Activated CD4-positive, alpha-beta T cell treated with anti-CD3 and anti-CD28 coated beads for 36 hours (primary cell): ENCODE results near the gene REXO1. TPM values are rescaled to one million over a fixed set of nuclear protein-coding genes. Genes with fewer than 3 reads are reported as not detected.
A peak's percentile ranks its signal among the peaks of the same experiment; 100 is the strongest.

ENCODE experiments used
- ATAC-seq: fragments of 200-7000 bp; cut with Tn5 transposase; one replicate; pipeline ENCODE4 v1.10.0; 2021; ENCODE audit warnings: mild to moderate bottlenecking, moderate library complexity
- CTCF ChIA-PET: fragments of 350-600 bp; sonication (Branson Sonifier 250); formaldehyde crosslinking; loops from one replicate; lab custom pipeline; 2021; ENCODE audit warnings: antibody characterized with exemption; lab: Charles Lee
- POLR2A ChIA-PET: fragments of 350-600 bp; sonication (Branson Sonifier 250); formaldehyde crosslinking; loops from one replicate; lab custom pipeline; 2021; ENCODE audit warnings: antibody characterized with exemption, inconsistent platforms; lab: Charles Lee
- DNase-seq: peaks from one replicate; pipeline ENCODE4 v3.0.0-alpha.2; 2020
- H3K27ac Mint-ChIP-seq: one replicate; pipeline ENCODE4 v1.8.0; 2021; ENCODE audit warnings: mixed read lengths
- H3K27me3 Mint-ChIP-seq: one replicate; pipeline ENCODE4 v1.8.0; 2021; ENCODE audit warnings: mixed read lengths
- H3K36me3 Mint-ChIP-seq: one replicate; pipeline ENCODE4 v1.8.0; 2021; ENCODE audit warnings: low read depth, mixed read lengths
- H3K4me1 Mint-ChIP-seq: one replicate; pipeline ENCODE4 v1.8.0; 2021; ENCODE audit warnings: mixed read lengths
- H3K4me3 Mint-ChIP-seq: one replicate; pipeline ENCODE4 v1.8.0; 2021; ENCODE audit warnings: mild to moderate bottlenecking, moderate library complexity, mixed read lengths
- H3K9me3 Mint-ChIP-seq: one replicate; pipeline ENCODE4 v1.8.0; 2021; ENCODE audit warnings: low read depth, mixed read lengths
- intact Hi-C, 2 experiments: fragments of 100-400 bp; cut with DNase I in 1 of 2; cut with micrococcal nuclease in 1 of 2; formaldehyde crosslinking; loops; one replicate each; pipeline versions ENCODE4 v1.14.2 to v1.15.1; 2022 to 2024; cut with DNase I, micrococcal nuclease
- total RNA-seq, 2 experiments: library from RNA; stranded (reverse); gene quantifications; one replicate each; pipeline ENCODE4 v1.2.3, GENCODE V29; 2021

The REXO1 gene
- total RNA-seq, 2 experiments from 2014 or later: 39.3 to 49.8 TPM

DNA sequence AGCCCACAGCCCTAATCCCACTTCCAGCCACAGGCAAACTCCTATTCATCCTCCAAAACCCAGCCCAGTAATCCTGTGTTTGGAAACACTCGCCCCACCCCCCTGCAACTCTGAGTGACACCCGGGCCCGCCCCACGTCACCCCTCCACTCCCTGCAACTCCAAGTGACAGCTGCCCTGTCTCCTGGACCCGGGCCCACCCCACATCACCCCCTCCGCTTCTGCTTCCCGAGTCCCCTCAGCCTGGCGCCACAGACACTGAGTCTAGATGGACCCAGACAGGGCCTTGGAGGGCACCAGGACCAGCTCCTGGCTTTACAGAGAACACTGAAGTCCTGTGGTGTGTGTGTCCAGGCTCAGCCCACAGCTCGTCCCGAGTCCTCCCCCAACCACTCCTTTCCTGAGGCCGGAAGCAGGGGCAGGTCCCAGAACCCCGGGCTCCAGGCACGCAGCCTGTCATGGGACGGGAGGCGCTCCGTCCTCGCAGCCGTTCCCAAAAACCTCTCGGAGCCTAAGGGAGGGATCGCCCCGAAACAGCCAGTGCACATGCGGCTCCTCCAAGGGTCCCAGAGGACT lies 7.7 kb downstream of the REXO1 start:
- Mint-ChIP-seq H3K27me3 (no peaks in the 10 kb centered on the region), H3K4me3 (no peak overlapping the region), H3K27ac (peak overlapping the region; percentile 13), H3K36me3 (peaks cover 2% of the 10 kb centered on the region), H3K4me1 (peaks cover 38% of the 10 kb centered on the region), H3K9me3 (no peaks in the 10 kb centered on the region)
- intact Hi-C loops: no loop called here
- ChIA-PET CTCF (interaction anchor here (0.5 to 1.0 kb wide), 2 partner anchors 14 to 202 kb away, joined by 3 read pairs; no protein-coding TSS in a partner anchor), POLR2A (no interaction called here)
- ATAC-seq: no peak
- no peak for DNase-seq

DNA sequence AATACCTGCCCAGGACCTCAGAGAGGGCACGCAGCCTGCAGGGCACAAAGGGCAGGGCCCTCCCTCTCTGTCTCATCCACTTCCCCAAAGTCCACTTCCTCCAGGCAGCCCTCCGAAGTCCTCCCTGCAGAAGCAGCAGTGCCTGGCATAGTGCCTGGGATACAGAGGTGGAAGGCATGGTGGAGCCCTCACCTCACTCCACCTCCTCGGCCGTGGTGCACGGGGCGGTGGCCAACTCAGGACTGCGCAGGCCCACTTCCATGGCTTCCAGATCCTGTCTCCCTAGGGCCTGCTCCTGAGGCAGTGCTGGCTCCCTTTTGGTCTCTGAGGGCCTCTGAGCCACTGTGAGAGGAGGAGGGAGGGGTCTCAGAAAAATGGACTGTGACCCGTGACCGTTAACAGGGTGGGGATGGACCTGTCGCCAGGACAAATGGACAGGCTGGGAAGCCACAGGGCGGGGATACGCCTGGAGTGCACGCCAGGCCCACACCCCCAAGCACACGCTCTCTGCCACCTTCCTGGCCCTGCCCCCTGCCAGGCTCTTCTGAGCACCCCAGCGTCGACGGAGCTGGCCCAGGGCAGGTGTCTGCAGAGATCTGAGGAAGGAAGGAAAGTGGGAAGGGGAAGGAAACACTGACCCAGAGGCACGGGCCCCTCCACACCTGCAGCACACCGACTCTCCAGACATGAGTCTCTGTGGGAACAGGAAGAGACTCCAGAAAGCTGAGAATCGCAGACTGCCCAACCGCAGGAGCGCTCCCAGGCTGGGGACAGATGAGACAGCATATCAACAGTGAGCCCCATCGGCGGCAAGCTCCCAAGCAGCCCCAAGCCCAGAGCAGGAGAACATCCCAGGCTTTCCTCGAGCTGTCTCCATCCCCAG lies 8.4 kb downstream of the REXO1 start:
- no peaks in the 10 kb centered on the region for H3K9me3 Mint-ChIP-seq
- ChIA-PET CTCF (interaction anchor here (0.5 to 1.0 kb wide), 3 partner anchors 14 to 202 kb away, joined by 3 read pairs; no protein-coding TSS in a partner anchor), POLR2A (no interaction called here)
- intact Hi-C loops: no loop called here
- H3K36me3 Mint-ChIP-seq: peaks cover 1% of the 10 kb centered on the region
- H3K27ac Mint-ChIP-seq: peak overlapping the region; percentile 13
- peaks cover 37% of the 10 kb centered on the region for H3K4me1 Mint-ChIP-seq
- DNase-seq: no peak
- no peak for ATAC-seq
- no peaks in the 10 kb centered on the region for H3K27me3 Mint-ChIP-seq
- H3K4me3 Mint-ChIP-seq: no peak overlapping the region

DNA sequence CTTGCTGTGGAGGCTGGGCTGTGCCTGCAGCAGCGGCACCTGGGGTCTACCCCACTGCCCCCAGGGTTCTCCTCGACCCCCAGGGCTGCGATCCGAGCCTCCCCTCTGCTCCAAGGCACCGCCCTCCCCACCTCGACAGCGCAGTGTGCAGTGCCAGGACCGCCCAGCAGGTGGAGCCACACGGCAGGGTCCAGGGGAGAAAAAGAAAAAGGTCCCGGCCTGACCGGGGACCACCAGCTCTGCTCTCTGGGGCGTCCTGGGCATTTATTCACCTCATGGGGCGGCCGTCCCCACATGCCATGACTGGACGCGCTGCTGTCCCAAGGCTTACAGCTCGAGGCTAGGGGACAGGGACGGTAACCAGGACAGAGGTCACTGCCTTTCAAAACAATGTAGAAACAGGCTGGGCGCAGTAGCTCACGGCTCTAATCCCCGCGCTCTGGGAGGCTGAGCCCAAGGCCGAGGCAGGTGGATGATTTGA lies 10.6 kb downstream of the REXO1 start:
- H3K4me1 Mint-ChIP-seq: peaks cover 23% of the 10 kb centered on the region
- CTCF ChIA-PET: interaction anchor here (0.5 to 2.7 kb wide), 20 partner anchors 8 to 387 kb away, joined by 3 to 25 read pairs (median 3); partner anchors contain the start of genes REXO1 and TCF3
- POLR2A ChIA-PET: no interaction called here

DNA sequence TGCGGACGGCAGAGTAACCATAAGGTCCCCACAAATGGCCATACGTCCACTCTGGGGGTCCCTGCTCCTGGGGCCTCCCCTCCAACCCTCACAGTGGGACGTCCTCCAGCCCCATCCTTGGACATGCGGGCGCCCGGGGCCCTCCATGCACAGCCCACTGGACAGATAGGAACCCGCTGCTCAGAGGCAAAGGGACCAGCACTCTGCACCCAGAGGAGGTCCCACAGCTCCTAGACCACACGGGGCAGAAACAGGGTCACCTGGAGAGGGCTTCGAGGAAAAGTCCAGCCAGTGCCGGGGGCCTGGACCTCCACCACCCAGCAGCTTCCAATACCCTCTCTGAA lies 11.1 kb downstream of the REXO1 start:
- CTCF ChIA-PET: interaction anchor here (0.5 to 2.7 kb wide), 13 partner anchors 8 to 286 kb away, joined by 3 to 25 read pairs (median 3); partner anchors contain the start of genes REXO1 and TCF3

More for the DNA sequence above, 10.6 kb downstream of the REXO1 start:
- DNase-seq: peak; percentile 80
- H3K27me3 Mint-ChIP-seq: no peaks in the 10 kb centered on the region
- no peaks in the 10 kb centered on the region for H3K36me3 Mint-ChIP-seq
- H3K9me3 Mint-ChIP-seq: no peaks in the 10 kb centered on the region
- peak; percentile 68 for ATAC-seq
- H3K27ac Mint-ChIP-seq: no peak overlapping the region
- intact Hi-C loops: no loop called here
- H3K4me3 Mint-ChIP-seq: no peak overlapping the region

DNA sequence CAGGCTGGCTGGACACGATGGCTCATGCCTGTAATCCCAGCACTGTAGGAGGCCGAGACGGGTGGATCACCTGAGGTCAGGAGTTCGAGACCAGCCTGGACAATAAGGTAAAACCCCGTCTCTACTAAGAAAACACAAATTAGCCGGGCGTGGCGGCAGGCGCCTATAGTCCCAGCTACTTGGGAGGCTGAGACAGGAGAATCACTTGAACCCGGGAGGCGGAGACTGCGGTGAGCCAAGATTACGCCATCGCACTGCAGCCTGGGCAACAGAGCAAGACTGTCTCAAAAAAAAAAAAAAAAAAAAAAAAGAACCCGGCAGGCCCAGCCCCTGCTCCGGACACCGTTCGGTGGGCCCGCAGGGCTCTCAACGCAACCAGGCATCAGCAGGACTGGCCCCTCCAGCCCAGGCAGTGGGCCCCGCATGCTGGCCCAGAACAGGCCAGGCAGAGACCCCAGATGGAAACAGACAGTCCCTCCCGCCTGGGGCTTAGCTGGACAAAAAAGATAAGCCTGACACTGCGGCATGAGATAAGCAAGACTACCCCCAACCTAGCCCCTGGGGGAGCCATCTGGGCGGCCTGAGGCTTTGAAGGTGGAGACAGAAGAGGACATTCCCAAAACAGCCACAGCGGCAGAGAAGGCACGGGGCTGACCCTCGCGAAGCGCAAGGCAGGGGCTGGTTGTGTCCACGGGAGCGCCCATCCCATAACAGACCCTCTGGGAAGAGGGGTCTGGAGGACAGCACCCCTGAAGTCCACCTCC lies 11.6 kb downstream of the REXO1 start:
- peaks cover 15% of the 10 kb centered on the region for H3K4me1 Mint-ChIP-seq
- no peaks in the 10 kb centered on the region for H3K9me3 Mint-ChIP-seq
- DNase-seq (no peak), ATAC-seq (no peak)
- no peak overlapping the region for H3K27ac Mint-ChIP-seq
- POLR2A ChIA-PET: interaction anchor here (0.6 kb wide), 2 partner anchors 7 to 137 kb away, joined by 3 to 4 read pairs; no protein-coding TSS in a partner anchor
- intact Hi-C loops: no loop called here
- CTCF ChIA-PET: interaction anchor here (0.5 to 2.7 kb wide), 7 partner anchors 7 to 184 kb away, joined by 3 to 25 read pairs (median 5); partner anchors contain the start of genes REXO1 and TCF3
- no peak overlapping the region for H3K4me3 Mint-ChIP-seq
- no peaks in the 10 kb centered on the region for H3K36me3 Mint-ChIP-seq
- H3K27me3 Mint-ChIP-seq: no peaks in the 10 kb centered on the region

More for the DNA sequence above, 11.1 kb downstream of the REXO1 start:
- Mint-ChIP-seq H3K4me1 (peaks cover 20% of the 10 kb centered on the region), H3K27me3 (no peaks in the 10 kb centered on the region), H3K4me3 (no peak overlapping the region), H3K9me3 (no peaks in the 10 kb centered on the region), H3K27ac (no peak overlapping the region), H3K36me3 (no peaks in the 10 kb centered on the region)
- DNase-seq: no peak
- intact Hi-C loops: no loop called here
- peak; percentile 11 for ATAC-seq
- POLR2A ChIA-PET: interaction anchor here (0.6 kb wide), 1 partner anchor 8 kb away, joined by 3 read pairs; no protein-coding TSS in a partner anchor

DNA sequence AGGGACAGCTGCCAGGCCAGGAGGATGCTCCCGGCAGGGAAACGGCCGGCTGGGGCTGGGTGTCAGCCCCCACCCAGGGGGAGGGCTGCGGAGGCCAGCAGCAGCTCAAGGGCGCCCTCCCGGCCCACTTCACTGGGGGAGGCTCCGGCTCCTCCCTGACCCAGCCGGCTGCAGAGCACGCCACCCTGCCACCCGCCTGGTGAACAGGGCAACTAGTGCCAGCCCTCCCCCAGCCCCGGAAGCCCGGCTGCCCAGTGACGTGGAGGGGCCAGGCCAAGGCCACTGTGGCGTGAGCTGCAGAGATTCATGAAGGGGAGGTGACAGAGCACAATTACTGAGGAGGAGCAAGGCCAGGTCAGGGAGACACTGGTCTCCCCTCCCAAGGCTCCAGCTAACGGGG lies 14.7 kb downstream of the REXO1 start:
- H3K4me1 Mint-ChIP-seq: peaks cover 2% of the 10 kb centered on the region
- no peak for ATAC-seq
- intact Hi-C loops: no loop called here
- no peaks in the 10 kb centered on the region for H3K9me3 Mint-ChIP-seq
- DNase-seq: no peak
- H3K27me3 Mint-ChIP-seq: no peaks in the 10 kb centered on the region
- ChIA-PET POLR2A (interaction anchor here (1.1 kb wide), 1 partner anchor 41 kb away, joined by 5 read pairs; no protein-coding TSS in a partner anchor), CTCF (interaction anchor here (0.5 to 2.0 kb wide), 3 partner anchors 8 to 648 kb away, joined by 3 to 7 read pairs (median 4); no protein-coding TSS in a partner anchor)
- H3K36me3 Mint-ChIP-seq: peaks cover 2% of the 10 kb centered on the region
- H3K27ac Mint-ChIP-seq: no peak overlapping the region
- no peak overlapping the region for H3K4me3 Mint-ChIP-seq

DNA sequence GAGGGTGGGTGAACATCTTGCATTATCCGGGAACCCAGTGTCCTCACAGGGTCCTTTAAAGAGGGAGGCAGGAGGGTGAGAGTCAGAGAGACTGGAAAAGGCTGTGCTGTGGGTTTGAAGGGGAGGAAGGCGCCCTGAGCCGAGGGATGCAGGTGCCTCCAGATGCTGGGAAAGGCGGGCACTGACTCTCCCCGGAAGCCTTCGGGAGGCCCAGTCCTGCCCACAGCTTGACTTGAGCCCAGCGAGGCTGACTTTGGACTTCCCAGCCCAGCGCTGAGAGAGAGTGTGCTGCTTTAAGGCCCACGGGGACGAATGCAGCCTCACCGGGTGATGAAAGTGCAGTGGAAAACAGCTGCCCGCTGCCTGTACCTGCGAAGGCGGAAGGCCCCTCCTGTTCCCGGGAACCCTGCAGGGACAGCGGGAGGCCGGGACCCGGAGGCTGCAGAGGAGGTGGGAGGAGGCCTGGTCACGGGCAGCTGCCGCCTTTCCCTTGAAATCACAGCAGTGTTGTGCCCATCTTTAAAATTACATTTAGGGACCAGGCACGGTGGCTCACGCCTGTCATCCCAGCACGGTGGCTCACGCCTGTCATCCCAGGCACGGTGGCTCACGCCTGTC lies 16.1 kb downstream of the REXO1 start:
- Mint-ChIP-seq H3K36me3 (peaks cover 2% of the 10 kb centered on the region), H3K9me3 (no peaks in the 10 kb centered on the region), H3K4me1 (peaks cover 2% of the 10 kb centered on the region), H3K4me3 (no peak overlapping the region), H3K27ac (no peak overlapping the region), H3K27me3 (no peaks in the 10 kb centered on the region)
- ChIA-PET POLR2A (interaction anchor here (1.1 kb wide), 1 partner anchor 40 kb away, joined by 5 read pairs; no protein-coding TSS in a partner anchor), CTCF (interaction anchor here (0.7 to 2.0 kb wide), 2 partner anchors 10 to 189 kb away, joined by 3 to 7 read pairs; no protein-coding TSS in a partner anchor)
- intact Hi-C loops: no loop called here
- DNase-seq: no peak
- no peak for ATAC-seq

DNA sequence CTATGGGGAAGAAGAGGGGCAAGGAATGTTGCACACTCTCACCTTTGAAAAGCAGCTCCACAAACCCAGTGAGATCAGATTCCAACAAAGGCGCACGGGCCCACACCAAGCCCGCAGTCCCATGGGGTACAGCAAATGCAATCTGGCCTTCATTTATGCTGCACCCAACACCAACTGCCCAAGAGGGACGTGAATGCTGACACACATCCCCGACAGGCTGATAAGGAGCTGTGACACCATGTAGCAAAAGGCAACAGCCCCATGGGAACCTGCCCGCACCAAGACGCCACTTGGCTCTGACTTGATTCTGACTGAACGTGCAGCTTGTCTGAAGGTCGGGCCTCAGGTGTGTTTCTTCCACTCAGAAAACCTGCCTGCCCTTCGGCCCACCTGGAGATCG lies 17.3 kb downstream of the REXO1 start:
- Mint-ChIP-seq H3K4me3 (no peak overlapping the region), H3K4me1 (peaks cover under 1% of the 10 kb centered on the region), H3K27me3 (no peaks in the 10 kb centered on the region), H3K36me3 (peaks cover 4% of the 10 kb centered on the region), H3K9me3 (no peaks in the 10 kb centered on the region), H3K27ac (no peak overlapping the region)
- no peak for DNase-seq
- POLR2A ChIA-PET: no interaction called here
- no peak for ATAC-seq
- CTCF ChIA-PET: interaction anchor here (0.6 to 0.8 kb wide), 2 partner anchors 19 to 591 kb away, joined by 3 to 4 read pairs; no protein-coding TSS in a partner anchor
- intact Hi-C loops: no loop called here

DNA sequence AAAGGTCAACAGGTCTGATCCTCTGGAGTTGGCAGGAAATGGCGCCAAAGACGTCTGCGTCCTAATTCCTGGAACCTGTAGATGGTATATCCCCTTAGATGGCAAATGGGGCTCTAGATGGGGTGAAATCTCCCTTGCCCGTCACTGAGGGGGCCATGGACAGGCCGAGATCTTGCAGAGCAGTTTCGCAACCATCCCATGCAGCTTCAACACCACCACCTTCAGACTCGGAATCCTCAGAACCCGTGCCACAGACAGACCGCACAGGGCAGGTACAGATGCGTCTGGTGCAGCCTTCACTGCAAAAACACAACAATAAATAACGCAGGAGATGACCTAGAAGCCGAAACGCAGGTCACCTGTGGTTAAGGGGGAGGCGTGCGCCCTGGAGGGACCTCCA lies 17.7 kb downstream of the REXO1 start:
- peaks cover 7% of the 10 kb centered on the region for H3K36me3 Mint-ChIP-seq
- no peak for DNase-seq
- ChIA-PET CTCF (interaction anchor here (0.8 to 1.9 kb wide), 3 partner anchors 7 to 40 kb away, joined by 3 to 5 read pairs (median 4); no protein-coding TSS in a partner anchor), POLR2A (no interaction called here)
- H3K27ac Mint-ChIP-seq: no peak overlapping the region
- no peaks in the 10 kb centered on the region for H3K4me1 Mint-ChIP-seq
- ATAC-seq: no peak
- intact Hi-C loops: no loop called here
- H3K4me3 Mint-ChIP-seq: no peak overlapping the region
- no peaks in the 10 kb centered on the region for H3K9me3 Mint-ChIP-seq
- no peaks in the 10 kb centered on the region for H3K27me3 Mint-ChIP-seq

DNA sequence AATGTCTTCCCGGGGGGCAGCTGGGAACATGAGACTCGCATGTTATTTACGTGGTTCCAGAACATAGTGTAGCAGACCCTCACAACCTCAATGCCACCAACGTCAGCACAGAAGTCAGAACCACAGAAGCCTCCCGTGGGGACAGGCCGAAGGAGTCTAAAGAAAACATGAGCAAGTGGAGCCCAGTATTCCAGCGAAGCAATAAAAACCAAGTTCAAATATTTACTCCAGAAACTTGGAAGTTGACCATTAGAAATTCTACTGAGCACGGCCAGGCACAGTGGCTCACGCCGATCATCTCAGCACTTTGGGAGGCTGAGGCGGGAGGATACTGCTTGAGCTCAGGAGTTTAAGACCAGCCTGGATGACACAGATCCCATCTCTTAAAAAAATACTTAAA lies 18.3 kb downstream of the REXO1 start:
- Mint-ChIP-seq H3K9me3 (no peaks in the 10 kb centered on the region), H3K36me3 (peaks cover 7% of the 10 kb centered on the region), H3K4me3 (no peak overlapping the region), H3K4me1 (no peaks in the 10 kb centered on the region), H3K27me3 (no peaks in the 10 kb centered on the region), H3K27ac (no peak overlapping the region)
- CTCF ChIA-PET: interaction anchor here (0.6 to 1.9 kb wide), 4 partner anchors 8 to 40 kb away, joined by 3 to 5 read pairs (median 4); no protein-coding TSS in a partner anchor
- DNase-seq: no peak
- intact Hi-C loops: no loop called here
- no peak for ATAC-seq
- POLR2A ChIA-PET: interaction anchor here (0.6 kb wide), 1 partner anchor 13 kb away, joined by 7 read pairs; no protein-coding TSS in a partner anchor
